Measurements from ENCODE around the gene PIEZO2. TPM values are rescaled to one million over a fixed set of nuclear protein-coding genes. Genes with fewer than 3 reads are reported as not detected.

PIEZO2 gene
- total and polyA plus RNA-seq, 10 donors, result 0.42 to 13.0 (median 8.0) TPM

- H3K9me3 ChIP-seq, result peaks cover 0 to 4% (median 0%) of the 10 kb centered on the region in 8 donors
- 81 to 97% (median 89%) methylated on average over 7 of the region's 7 CpGs for WGBS, 5 donors
- H3K4me1 ChIP-seq, result peaks cover 0 to 8% (median 3%) of the 10 kb centered on the region in 6 donors
- H3K36me3 ChIP-seq, result no peaks in the 10 kb centered on the region
- no peak overlapping the region for H3K4me3 ChIP-seq
- H3K27me3 ChIP-seq (replicated peaks in 1 of 7), result peaks cover 0 to 5% (median 0%) of the 10 kb centered on the region in 7 donors
- TF ChIP-seq, protein P1, sequence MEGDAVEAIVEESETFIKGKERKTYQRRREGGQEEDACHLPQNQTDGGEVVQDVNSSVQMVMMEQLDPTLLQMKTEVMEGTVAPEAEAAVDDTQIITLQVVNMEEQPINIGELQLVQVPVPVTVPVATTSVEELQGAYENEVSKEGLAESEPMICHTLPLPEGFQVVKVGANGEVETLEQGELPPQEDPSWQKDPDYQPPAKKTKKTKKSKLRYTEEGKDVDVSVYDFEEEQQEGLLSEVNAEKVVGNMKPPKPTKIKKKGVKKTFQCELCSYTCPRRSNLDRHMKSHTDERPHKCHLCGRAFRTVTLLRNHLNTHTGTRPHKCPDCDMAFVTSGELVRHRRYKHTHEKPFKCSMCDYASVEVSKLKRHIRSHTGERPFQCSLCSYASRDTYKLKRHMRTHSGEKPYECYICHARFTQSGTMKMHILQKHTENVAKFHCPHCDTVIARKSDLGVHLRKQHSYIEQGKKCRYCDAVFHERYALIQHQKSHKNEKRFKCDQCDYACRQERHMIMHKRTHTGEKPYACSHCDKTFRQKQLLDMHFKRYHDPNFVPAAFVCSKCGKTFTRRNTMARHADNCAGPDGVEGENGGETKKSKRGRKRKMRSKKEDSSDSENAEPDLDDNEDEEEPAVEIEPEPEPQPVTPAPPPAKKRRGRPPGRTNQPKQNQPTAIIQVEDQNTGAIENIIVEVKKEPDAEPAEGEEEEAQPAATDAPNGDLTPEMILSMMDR (IDR thresholded peaks at IDR 0.05 in 8 of 11, conservative IDR thresholded peaks at IDR 0.05 in 3 of 11), result no peak
- TF ChIP-seq POLR2A (IDR thresholded peaks at IDR 0.05) (no peak), POLR2AphosphoS5 (IDR thresholded peaks at IDR 0.05) (no peak)
- no peak for DNase-seq
- no peak overlapping the region for H3K27ac ChIP-seq
- intact Hi-C loops (cut with DNase I; ENCODE audit: low total_unique reads), result no loop called here
Observed at GRCh38 chr18:11043694-11044093, 105.7 kb downstream of the PIEZO2 start.

- DNase-seq, result no peak
- TF ChIP-seq, protein P1 (IDR thresholded peaks at IDR 0.05 in 8 of 11, conservative IDR thresholded peaks at IDR 0.05 in 3 of 11), result no peak
- no peak for TF ChIP-seq POLR2A (IDR thresholded peaks at IDR 0.05)
- peak in 1 of 3 donors; percentile 33 for TF ChIP-seq POLR2AphosphoS5 (IDR thresholded peaks at IDR 0.05)
- 59 to 73% (median 66%) methylated on average over 4 of the region's 4 CpGs for WGBS, 5 donors
- Histone ChIP-seq H3K27ac (no peak overlapping the region), H3K9me3 (peaks cover 0 to 4% (median 0%) of the 10 kb centered on the region in 8 donors), H3K27me3 (replicated peaks in 1 of 7) (peaks cover 0 to 5% (median 0%) of the 10 kb centered on the region in 7 donors), H3K4me3 (no peak overlapping the region), H3K36me3 (no peaks in the 10 kb centered on the region), H3K4me1 (peaks cover 0 to 8% (median 3%) of the 10 kb centered on the region in 6 donors)
- intact Hi-C loops (cut with DNase I; ENCODE audit: low total_unique reads), result no loop called here
Observed at GRCh38 chr18:11042247-11042646, 107.1 kb downstream of the PIEZO2 start.

DNA sequence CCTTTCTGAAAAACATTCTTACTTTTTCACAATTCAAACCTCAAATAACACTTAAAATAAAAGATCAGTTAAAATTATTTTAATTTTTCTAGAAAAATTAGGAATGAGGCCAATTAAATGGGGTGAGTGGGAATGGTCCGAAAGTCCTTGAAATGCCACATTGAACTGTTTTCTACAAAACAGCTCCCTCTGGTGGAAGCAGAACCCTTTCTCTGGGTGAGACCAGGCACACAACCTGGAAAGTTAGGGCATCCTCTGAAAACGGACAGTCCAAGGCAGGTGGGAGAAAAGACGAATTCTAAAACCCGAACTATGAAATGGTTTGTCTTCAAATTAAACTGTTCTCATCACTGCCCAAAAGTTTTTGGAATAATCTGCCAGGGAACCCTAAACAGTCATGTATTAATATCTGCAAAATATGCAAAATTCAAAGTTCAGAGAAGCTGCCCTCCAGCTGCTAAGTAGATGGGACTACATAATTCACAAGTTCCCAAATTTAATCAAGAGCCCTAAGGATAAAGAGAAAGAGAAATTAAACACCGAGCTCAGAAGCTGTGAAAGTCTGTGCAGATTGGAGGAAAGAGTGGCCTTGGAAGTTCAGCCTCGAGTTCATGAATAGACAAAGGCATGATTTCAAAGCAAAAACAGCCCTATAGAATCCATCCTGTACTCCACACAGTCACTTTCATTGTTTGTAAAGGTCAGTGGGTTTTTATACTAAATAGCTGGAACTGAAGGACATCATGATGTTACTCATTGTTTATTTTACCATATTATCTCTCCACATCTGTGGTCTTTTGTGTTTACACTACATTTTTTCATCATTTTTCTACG lies 108.3 kb downstream of the PIEZO2 start:
- no peaks in the 10 kb centered on the region for H3K36me3 ChIP-seq
- H3K4me1 ChIP-seq, result peaks cover 0 to 8% (median 3%) of the 10 kb centered on the region in 6 donors
- intact Hi-C loops (cut with DNase I; ENCODE audit: low total_unique reads), result no loop called here
- peaks cover 0 to 5% (median 0%) of the 10 kb centered on the region in 7 donors for H3K27me3 ChIP-seq (replicated peaks in 1 of 7)
- no peak for DNase-seq
- WGBS, 5 donors, result 26 to 46% (median 36%) methylated on average over 7 of the region's 7 CpGs
- H3K4me3 ChIP-seq, result no peak overlapping the region
- H3K27ac ChIP-seq, result peak overlapping the region in 1 of 8 donors; percentile 25
- TF ChIP-seq, protein P1 (IDR thresholded peaks at IDR 0.05 in 8 of 11, conservative IDR thresholded peaks at IDR 0.05 in 3 of 11), result peak in 10 of 11 experiments; percentile 9 to 74 (median 59)
- TF ChIP-seq POLR2AphosphoS5 (IDR thresholded peaks at IDR 0.05), result no peak
- H3K9me3 ChIP-seq, result peaks cover 0 to 4% (median 0%) of the 10 kb centered on the region in 8 donors

DNA sequence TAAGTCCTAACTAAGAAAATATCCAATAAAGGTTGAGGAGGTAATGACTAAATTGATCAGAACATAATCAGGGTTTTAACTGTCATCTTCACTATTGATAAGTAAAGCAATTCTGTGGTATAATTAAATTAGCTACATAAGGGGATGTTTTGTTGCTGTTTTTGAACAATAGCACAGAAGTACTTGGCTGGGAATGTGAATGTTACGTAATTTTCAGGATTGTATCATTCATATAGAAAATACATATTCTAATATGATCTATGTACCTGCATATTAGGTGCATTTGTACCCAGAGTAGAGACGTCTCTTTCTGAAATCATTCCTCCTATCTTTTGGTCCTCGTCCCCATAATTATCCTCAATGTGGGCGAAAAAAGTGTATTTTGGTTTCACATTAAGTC lies 109.0 kb downstream of the PIEZO2 start:
- Histone ChIP-seq H3K27ac (no peak overlapping the region), H3K4me3 (no peak overlapping the region), H3K4me1 (peaks cover 0 to 13% (median 4%) of the 10 kb centered on the region in 6 donors), H3K9me3 (peaks cover 0 to 4% (median 0%) of the 10 kb centered on the region in 8 donors), H3K36me3 (no peaks in the 10 kb centered on the region), H3K27me3 (replicated peaks in 1 of 7) (peaks cover 0 to 5% (median 0%) of the 10 kb centered on the region in 7 donors)
- WGBS, 5 donors, result 62 to 75% (median 63%) methylated on average over 4 of the region's 4 CpGs
- TF ChIP-seq, protein P1 (IDR thresholded peaks at IDR 0.05 in 8 of 11, conservative IDR thresholded peaks at IDR 0.05 in 3 of 11), result no peak
- no peak for TF ChIP-seq POLR2A (IDR thresholded peaks at IDR 0.05)
- no peak for DNase-seq
- intact Hi-C loops (cut with DNase I; ENCODE audit: low total_unique reads), result no loop called here

All from spleen (tissue), 11 donors.